Activated naive CD4-positive, alpha-beta T cell treated with anti-CD3 and anti-CD28 coated beads, Interleukin-2, amount 50 U/mL, for 24 hours (primary cell): ENCODE results near the gene CAPZA3.
"Not testable (repeated sequence)": the region's sequence is repeated elsewhere in the genome, so short reads cannot be mapped to it uniquely, and the experiment has no call there.

ENCODE experiments used
- H3K27ac Mint-ChIP-seq: one replicate; pipeline ENCODE4 v1.8.0; 2021; ENCODE audit warnings: mild to moderate bottlenecking, mixed read lengths
- H3K27me3 Mint-ChIP-seq: one replicate; pipeline ENCODE4 v1.8.0; 2021; ENCODE audit warnings: mixed read lengths
- H3K36me3 Mint-ChIP-seq: one replicate; pipeline ENCODE4 v1.8.0; 2021; ENCODE audit warnings: mixed read lengths
- H3K4me1 Mint-ChIP-seq: one replicate; pipeline ENCODE4 v1.8.0; 2021; ENCODE audit warnings: mixed read lengths
- H3K4me3 Mint-ChIP-seq: one replicate; pipeline ENCODE4 v1.8.0; 2021; ENCODE audit warnings: mild to moderate bottlenecking, mixed read lengths
- H3K9me3 Mint-ChIP-seq: one replicate; pipeline ENCODE4 v1.8.0; 2021; ENCODE audit warnings: mixed read lengths

Gene CAPZA3, protein sequence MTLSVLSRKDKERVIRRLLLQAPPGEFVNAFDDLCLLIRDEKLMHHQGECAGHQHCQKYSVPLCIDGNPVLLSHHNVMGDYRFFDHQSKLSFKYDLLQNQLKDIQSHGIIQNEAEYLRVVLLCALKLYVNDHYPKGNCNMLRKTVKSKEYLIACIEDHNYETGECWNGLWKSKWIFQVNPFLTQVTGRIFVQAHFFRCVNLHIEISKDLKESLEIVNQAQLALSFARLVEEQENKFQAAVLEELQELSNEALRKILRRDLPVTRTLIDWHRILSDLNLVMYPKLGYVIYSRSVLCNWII

DNA sequence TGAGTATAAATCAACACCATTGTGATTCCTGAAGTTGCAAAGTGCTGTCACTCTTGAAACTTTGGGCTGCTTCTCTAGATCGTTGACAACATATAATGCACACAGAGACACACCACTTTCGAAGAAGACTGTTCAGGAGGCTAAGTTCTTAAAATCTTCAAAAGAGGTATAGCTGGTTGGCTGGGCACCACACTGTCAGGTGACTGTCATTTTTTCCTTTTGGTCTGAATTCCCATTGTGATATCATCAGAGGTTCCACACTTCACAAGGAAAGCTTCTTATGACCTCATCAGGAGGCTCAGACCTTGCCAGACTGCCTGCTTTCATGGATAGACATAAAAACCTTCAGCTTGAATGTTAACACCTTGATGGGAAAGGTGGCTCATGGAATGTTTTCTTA is at the start of gene CAPZA3, which contains the start of gene PLCZ1:
Gene CAPZA3, plus strand, starts transcription at position 301 of the 400 bp plus-strand sequence. CDS start 150 bp downstream, outside the sequence.
Gene PLCZ1, minus strand, starts transcription at position 194 of the 400 bp plus-strand sequence. CDS start 641 bp downstream, outside the sequence.
- H3K9me3 Mint-ChIP-seq: peaks cover 18% of the 10 kb centered on the region
- H3K36me3 Mint-ChIP-seq: no peaks in the 10 kb centered on the region
- no peaks in the 10 kb centered on the region for H3K4me1 Mint-ChIP-seq
- H3K27ac Mint-ChIP-seq: no peak within 1 kb of the TSS
- H3K27me3 Mint-ChIP-seq: no peaks in the 10 kb centered on the region
- no peak within 1 kb of the TSS for H3K4me3 Mint-ChIP-seq

DNA sequence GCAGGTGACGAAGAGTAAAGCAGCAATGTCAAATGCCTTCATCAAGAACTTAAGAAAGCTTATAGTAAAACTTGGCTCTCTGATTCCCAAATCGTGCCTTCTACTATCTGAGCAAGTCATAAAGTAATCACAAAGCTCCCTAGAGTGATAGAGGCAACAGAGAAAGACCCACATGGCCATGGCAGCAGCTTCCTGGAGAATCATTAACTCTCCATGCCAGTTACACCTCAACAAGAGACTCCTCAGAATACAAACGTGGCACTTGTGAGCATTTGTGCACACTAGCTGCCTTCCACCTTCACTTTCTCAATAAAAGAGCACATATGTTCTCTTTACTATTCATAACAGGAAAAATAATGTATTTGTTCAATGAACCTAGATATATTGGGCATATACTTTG is 48.1 kb upstream of the CAPZA3 start:
- H3K27me3 Mint-ChIP-seq: no peaks in the 10 kb centered on the region
- H3K4me1 Mint-ChIP-seq: no peaks in the 10 kb centered on the region
- no peak overlapping the region for H3K4me3 Mint-ChIP-seq
- no peak overlapping the region for H3K27ac Mint-ChIP-seq
- H3K36me3 Mint-ChIP-seq: no peaks in the 10 kb centered on the region
- peaks cover 6% of the 10 kb centered on the region for H3K9me3 Mint-ChIP-seq

DNA sequence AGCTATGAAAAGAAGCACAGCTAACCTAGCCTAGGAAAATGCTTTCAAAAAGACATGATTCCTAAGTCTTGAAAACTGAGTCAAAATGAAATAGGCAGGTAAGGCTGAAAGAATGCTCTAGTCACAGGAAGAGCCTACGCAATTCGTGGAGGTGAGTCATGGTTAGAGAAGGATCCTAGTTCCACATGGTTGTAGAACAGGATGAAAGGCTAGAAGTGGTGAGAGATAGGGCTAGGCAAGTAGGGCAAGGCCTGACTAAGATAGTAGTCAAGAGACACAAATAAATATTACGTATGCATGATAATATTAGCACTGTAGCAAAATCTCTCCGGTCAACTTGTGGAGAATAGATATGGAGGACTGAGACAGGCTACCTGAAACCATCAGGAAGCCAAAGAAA is 47.3 kb upstream of the CAPZA3 start:
- Mint-ChIP-seq H3K4me1 (no peaks in the 10 kb centered on the region), H3K9me3 (peaks cover 6% of the 10 kb centered on the region), H3K27me3 (no peaks in the 10 kb centered on the region), H3K36me3 (no peaks in the 10 kb centered on the region), H3K4me3 (no peak overlapping the region), H3K27ac (no peak overlapping the region)

DNA sequence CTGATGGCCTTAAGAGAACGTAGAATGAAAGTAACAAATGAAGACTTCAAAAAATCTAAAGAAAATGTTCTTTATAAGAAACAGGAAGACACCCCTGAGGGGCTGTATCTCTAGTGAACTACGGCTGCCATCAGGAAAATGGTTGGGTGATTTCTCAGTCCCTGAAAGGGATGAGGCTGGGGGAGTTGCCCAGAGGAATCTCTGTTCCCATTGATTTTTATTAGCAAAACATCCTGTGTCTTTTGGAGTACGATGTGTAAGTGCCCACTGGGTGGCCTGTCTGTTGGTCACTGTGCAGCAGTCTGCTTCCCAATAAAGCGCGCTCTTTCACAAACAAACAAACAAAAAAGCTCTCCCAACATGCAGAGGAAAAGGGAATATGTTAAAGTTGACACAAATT is 43.9 kb upstream of the CAPZA3 start:
- not testable (repeated sequence) for H3K4me1 Mint-ChIP-seq, H3K27me3 Mint-ChIP-seq, H3K36me3 Mint-ChIP-seq, H3K4me3 Mint-ChIP-seq, H3K27ac Mint-ChIP-seq, H3K9me3 Mint-ChIP-seq

DNA sequence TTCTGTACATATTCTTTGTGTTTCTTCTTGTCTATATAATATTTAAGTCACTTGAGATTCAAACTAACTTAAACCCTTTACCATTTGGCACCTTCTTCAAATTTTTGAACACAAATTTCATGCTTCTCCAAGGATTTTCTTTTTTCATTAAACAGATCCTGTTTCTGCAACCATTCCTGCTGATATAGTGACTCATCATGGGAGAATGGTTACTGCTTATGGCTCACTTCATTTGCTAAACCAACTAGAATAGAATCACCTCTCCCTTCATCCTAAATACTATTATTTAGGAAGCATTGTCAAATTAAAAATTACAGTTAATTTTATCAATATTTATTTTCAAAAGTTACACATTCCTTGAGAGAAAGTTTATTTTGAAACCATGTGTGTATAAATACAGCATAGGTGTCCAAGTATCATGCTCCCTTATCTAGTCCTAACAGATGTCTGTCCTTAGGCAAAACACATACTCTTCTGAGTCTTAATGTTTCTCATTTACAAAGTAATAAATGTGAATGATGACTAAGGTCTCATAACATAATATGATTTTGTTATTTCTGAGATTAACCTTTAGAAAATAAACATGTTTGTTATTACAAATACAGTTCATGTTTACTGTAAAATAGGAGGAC is 40.8 kb upstream of the CAPZA3 start:
- H3K27ac Mint-ChIP-seq: no peak overlapping the region
- no peaks in the 10 kb centered on the region for H3K9me3 Mint-ChIP-seq
- no peak overlapping the region for H3K4me3 Mint-ChIP-seq
- H3K27me3 Mint-ChIP-seq: no peaks in the 10 kb centered on the region
- H3K4me1 Mint-ChIP-seq: no peaks in the 10 kb centered on the region
- H3K36me3 Mint-ChIP-seq: no peaks in the 10 kb centered on the region

DNA sequence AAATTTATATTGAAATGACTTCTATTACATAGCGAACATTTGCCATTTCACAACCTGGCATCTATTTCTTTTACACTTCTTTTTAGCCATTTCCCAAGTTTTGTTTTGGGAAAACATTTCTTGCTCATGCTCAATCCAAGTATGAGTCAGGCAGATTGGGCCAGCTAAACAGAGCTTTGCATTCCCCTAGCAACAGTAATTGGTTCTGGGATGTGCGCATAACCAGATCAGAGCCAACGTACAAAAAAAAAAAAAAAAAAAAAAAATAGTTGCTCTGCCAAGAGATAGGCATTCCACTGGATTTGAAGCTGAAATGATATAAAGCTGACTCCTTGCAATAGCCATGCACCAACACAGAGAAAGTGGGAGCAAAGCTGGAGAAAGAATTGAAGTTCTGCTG is 37.6 kb upstream of the CAPZA3 start:
- Mint-ChIP-seq H3K4me1 (no peaks in the 10 kb centered on the region), H3K36me3 (no peaks in the 10 kb centered on the region), H3K27ac (no peak overlapping the region), H3K27me3 (no peaks in the 10 kb centered on the region), H3K9me3 (no peaks in the 10 kb centered on the region), H3K4me3 (no peak overlapping the region)

DNA sequence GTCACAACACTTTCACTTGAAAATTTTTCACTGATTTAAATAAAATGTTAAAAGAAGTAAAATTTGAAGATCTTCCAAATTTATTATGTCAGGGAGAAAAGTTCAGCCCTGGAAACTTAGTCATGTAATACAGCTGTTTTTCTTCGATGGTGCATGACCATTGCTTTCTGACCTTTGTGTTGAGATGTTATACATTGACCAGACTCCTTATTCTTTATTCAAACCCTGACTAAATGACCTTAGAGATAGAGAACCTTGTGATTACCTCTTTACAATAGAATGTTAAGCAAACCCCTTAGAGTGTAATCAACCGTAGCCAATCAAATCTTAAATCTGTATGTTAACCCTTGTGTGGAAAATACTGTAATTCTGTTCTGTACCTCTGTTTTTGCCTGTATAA is 34.6 kb upstream of the CAPZA3 start:
- Mint-ChIP-seq H3K9me3 (peaks cover 12% of the 10 kb centered on the region), H3K36me3 (no peaks in the 10 kb centered on the region), H3K4me1 (no peaks in the 10 kb centered on the region), H3K27me3 (no peaks in the 10 kb centered on the region), H3K4me3 (no peak overlapping the region), H3K27ac (no peak overlapping the region)

DNA sequence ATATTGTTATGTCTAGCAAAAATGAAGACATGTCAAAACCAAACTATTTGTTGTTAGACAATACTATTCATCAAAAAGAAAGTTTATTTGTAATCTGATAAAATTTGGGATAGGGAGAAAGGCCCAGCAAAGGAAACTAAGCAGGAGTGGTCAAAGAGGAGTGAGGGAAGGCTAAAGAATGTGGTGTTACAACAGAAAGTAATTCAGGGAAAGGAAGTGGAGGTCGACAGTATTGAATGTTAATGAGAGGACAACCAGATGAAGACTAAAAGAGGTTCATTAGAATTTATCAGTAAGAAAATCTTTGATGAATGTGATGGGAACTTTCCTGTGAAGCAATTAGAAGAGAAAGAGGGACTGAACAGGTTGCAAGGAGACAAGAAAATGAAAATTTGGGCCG is 34.0 kb upstream of the CAPZA3 start:
- Mint-ChIP-seq H3K27ac (no peak overlapping the region), H3K4me1 (no peaks in the 10 kb centered on the region), H3K27me3 (no peaks in the 10 kb centered on the region), H3K36me3 (no peaks in the 10 kb centered on the region), H3K9me3 (peaks cover 13% of the 10 kb centered on the region), H3K4me3 (no peak overlapping the region)

DNA sequence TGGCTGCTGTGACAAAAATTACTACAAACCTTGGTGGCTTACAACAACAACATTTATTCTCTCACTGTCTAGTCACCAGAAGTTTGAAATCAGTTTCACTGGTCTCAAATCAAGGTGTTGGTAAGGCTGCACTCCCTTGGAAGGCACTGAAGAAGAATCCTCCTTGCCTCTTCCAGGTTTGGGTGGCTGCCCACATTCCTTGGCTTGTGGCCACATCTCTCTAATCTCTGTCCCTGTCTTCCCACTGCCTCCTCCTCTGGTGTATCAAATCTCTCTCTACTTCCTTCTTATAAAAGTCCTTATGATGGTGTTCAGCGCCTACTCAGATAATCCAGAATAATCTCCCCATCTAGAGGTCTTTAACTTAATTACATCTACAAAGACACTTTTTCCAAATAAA is 31.1 kb upstream of the CAPZA3 start:
- Mint-ChIP-seq H3K4me3 (no peak overlapping the region), H3K4me1 (no peaks in the 10 kb centered on the region), H3K27ac (no peak overlapping the region), H3K36me3 (no peaks in the 10 kb centered on the region), H3K9me3 (peaks cover 31% of the 10 kb centered on the region), H3K27me3 (no peaks in the 10 kb centered on the region)

DNA sequence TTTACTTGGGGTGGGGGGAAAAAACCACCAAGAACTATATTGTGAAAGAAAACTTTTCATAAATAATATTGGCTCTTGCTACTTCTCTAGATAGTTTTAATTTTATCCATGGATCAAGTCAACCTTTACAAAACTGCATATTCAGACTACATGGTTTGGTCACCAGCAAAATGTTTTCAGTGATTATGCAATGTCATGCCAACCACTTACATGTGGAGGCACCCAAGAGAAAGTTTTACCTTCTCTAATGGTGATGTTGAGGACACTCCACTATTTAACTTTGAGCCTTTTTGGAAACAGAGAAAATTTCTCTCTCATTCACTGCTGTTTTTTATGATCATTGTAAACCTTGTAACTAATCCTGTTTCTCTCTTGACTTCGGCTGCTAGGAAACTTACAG is 21.7 kb upstream of the CAPZA3 start:
- no peaks in the 10 kb centered on the region for H3K4me1 Mint-ChIP-seq
- H3K27me3 Mint-ChIP-seq: no peaks in the 10 kb centered on the region
- no peaks in the 10 kb centered on the region for H3K36me3 Mint-ChIP-seq
- no peak overlapping the region for H3K4me3 Mint-ChIP-seq
- H3K9me3 Mint-ChIP-seq: peaks cover 4% of the 10 kb centered on the region
- no peak overlapping the region for H3K27ac Mint-ChIP-seq

DNA sequence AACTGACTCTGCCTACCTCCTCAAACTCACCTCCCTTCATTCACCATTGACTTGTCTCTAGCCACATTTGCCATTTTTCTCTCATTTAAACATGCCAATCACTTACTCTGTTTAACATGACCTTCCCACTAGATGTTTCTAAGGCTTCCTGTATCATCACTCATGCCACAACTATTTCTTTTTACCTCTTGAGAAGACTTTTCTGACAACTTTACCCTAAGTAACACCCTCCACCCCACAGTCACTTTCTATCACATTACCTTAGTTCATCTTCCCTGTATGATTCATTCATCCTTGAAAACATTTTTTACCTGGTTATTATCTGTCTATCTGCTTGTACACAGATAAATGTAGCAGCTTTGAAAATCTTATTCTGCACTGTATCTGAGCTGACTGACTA is 19.5 kb upstream of the CAPZA3 start:
- Mint-ChIP-seq H3K27me3 (no peaks in the 10 kb centered on the region), H3K4me3 (no peak overlapping the region), H3K27ac (no peak overlapping the region), H3K4me1 (no peaks in the 10 kb centered on the region), H3K9me3 (no peaks in the 10 kb centered on the region), H3K36me3 (no peaks in the 10 kb centered on the region)

DNA sequence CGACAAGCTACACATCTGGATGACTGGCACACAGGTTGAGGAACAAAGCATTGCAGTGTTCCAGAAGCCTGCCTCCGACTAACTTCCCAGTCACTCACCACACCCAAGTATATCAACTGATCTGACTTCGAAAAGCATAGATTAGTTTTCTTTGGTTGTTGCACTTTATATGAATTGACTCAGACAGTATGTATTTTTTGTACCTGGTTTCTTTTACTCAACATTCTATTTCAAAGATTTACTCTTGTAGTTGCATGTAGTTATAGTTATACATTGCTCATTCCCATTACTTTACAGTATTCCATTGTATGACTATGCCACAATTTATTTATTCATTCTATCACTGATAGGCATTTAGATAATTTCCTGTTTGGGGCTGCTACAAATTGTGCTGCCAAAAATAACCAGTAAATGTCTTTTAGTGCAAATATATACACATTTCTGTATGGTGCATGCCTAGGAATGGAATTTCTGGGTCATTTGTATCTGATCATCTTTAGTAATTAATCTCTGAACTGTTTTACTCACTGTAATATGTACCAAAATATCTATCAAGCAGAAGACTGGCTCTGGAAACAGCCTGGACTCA is 17.9 kb upstream of the CAPZA3 start:
- Mint-ChIP-seq H3K27ac (no peak overlapping the region), H3K9me3 (peaks cover 7% of the 10 kb centered on the region), H3K4me3 (no peak overlapping the region), H3K36me3 (no peaks in the 10 kb centered on the region), H3K4me1 (no peaks in the 10 kb centered on the region), H3K27me3 (no peaks in the 10 kb centered on the region)

DNA sequence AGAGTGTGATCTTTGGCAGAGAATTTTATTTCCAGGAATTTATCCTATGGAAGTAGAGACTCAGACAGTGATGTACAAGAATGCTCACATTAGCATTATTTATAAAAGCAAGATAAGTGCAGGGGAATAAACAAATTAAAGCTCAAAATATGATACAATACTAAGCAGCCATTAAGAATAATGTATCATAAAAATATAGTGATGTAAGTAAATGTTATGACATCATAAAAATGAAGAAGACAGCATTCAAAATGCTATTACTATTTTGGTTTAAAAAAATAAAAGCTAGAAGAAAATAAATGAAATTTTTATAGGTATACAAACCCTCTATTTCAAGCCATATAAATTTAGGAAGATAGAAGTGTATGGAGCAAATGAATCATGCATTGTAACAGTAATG is 17.2 kb upstream of the CAPZA3 start:
- H3K4me3 Mint-ChIP-seq: no peak overlapping the region
- peaks cover 7% of the 10 kb centered on the region for H3K9me3 Mint-ChIP-seq
- no peak overlapping the region for H3K27ac Mint-ChIP-seq

DNA sequence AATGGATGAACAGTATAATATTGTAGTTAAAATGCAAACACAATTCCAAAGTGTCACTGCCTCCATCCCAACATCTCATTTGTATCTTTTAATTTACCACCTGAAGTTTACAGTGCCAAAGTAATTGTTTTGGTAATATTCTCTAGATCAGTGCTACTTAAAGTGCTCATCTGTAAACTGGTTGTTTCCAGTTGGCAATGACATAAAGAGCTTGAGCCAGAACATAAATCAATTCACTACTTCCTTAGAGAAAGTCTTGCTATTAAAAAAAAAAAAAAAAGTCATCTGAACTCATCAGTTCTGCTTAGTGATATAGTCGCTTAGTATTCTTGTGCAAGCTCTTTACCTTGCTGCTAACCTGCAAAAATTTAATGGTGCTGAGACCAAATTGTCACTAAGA is 16.5 kb upstream of the CAPZA3 start:
- Mint-ChIP-seq H3K4me1 (no peaks in the 10 kb centered on the region), H3K27me3 (no peaks in the 10 kb centered on the region), H3K4me3 (no peak overlapping the region), H3K27ac (no peak overlapping the region), H3K9me3 (peaks cover 7% of the 10 kb centered on the region), H3K36me3 (no peaks in the 10 kb centered on the region)

More for the DNA sequence above, 17.2 kb upstream of the CAPZA3 start:
- H3K4me1 Mint-ChIP-seq: no peaks in the 10 kb centered on the region
- H3K27me3 Mint-ChIP-seq: no peaks in the 10 kb centered on the region
- no peaks in the 10 kb centered on the region for H3K36me3 Mint-ChIP-seq

DNA sequence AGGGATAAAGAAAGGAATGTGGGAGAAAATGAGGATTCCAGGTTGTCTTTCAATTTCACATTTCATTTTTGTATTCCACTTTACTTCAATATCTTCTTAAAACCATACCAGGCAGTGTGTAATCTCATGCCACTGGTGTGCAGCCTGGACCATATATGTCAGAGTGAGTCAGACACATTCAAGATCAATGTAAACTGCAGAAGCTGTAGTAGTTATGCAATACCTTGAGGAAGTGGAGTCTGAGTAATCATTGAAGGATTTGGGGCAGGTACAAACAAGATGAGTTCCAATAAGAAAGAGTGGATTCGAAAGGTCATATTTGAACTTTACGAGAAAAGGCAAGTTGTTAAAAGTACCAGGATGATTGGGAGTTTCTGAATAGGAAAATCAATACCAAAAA is 14.2 kb upstream of the CAPZA3 start:
- Mint-ChIP-seq H3K36me3 (no peaks in the 10 kb centered on the region), H3K27me3 (no peaks in the 10 kb centered on the region), H3K9me3 (peaks cover 20% of the 10 kb centered on the region), H3K27ac (no peak overlapping the region), H3K4me3 (no peak overlapping the region), H3K4me1 (no peaks in the 10 kb centered on the region)

DNA sequence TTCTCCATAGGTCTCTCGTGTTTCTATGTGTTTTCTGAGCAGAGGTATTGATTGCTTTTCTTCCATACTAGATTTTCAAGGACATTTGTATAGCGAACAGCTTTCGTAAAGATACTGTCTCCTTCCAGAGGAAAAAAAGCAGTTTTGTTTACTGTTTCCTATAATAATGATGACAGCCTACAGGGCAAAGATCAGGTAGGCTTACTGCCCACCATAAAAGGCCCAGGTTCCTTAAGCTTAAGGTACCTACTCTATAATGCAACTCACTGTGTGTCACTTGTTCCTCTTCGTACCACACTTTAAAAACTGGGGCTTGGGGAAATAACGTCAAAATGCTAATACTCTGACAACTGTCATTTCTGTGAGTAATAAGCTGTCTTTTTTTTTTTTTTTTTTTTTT is 6.8 kb upstream of the CAPZA3 start:
- Mint-ChIP-seq H3K9me3 (peaks cover 21% of the 10 kb centered on the region), H3K27me3 (no peaks in the 10 kb centered on the region), H3K4me1 (no peaks in the 10 kb centered on the region), H3K36me3 (no peaks in the 10 kb centered on the region), H3K4me3 (no peak overlapping the region), H3K27ac (no peak overlapping the region)
